GM18507 (cell line): ENCODE data around the gene CCDC154.

Experiments used
- DNase-seq: peaks from one replicate; pipeline ENCODE4 v3.0.0; 2011; ENCODE audit warnings: low read depth; ENCODE audit not compliant: insufficient read length; ENCODE audit errors: extremely low spot score
- FAIRE-seq: peaks from 2 replicates; lab custom pipeline; 2011; peaks lifted over from hg19 to GRCh38; lab: Jason Lieb, UNC

CCDC154 gene

DNA sequence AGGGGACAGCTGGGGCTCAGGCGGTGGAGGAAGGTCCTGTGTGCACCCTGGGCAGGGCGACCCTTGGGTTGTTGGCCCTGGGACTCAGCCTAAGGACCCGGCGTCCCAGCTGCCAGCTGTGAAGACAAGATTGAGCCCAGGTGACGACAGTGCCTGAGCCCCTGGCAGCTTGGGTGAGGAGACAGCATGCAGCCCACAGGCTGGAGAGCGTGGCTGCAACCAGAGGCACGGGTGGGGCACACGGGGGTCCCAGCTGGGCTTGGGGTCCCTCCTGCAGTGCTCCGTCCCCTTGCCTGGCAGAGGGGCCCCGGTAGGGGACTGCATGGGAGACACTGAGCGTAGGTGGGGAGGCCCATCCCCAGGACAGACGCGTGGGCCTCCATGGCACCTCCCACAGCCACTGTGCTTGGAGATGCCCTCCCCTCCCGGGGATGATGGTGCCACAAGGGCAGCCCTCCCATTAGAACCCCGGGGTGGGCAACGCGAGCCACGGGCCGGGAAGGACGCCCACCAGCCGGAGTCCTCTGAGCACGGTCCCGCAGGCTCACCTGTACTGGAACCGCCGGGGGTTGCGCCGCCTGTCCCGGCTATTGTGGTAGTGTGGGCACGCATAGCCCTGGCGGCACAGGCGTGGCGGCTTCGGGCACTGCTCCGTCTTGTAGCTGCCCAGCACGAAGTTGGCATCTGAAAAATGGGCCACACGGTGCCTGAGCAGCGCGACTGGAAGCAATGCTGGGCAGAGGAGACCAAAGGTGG lies 45.4 kb downstream of the CCDC154 start:
- FAIRE-seq (no peak), DNase-seq (no peak)

- DNase-seq (no peak), FAIRE-seq (no peak)
Measured at GRCh38 chr16:1398351-1398750, 46.0 kb downstream of the CCDC154 start.

DNA sequence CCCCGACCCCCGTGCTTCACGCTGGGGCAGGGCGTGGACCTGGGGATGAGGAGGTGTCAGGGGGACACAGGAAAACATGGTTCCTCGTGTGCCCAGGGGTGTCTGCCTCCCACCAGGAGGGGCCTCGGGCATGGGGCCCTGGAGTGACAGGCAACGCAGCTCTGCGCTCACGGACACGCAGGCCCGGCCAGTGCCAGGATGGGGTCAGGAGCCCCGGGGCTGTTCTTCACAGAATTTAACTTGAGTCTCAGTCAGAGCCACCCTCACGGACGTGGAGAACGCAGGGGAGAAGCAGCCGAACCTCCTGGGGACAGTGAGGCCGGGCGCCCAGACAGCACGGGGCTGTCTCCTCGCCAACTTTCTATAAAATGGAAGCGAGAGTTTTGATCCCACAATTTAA lies 46.6 kb downstream of the CCDC154 start:
- FAIRE-seq (no peak), DNase-seq (no peak)

DNA sequence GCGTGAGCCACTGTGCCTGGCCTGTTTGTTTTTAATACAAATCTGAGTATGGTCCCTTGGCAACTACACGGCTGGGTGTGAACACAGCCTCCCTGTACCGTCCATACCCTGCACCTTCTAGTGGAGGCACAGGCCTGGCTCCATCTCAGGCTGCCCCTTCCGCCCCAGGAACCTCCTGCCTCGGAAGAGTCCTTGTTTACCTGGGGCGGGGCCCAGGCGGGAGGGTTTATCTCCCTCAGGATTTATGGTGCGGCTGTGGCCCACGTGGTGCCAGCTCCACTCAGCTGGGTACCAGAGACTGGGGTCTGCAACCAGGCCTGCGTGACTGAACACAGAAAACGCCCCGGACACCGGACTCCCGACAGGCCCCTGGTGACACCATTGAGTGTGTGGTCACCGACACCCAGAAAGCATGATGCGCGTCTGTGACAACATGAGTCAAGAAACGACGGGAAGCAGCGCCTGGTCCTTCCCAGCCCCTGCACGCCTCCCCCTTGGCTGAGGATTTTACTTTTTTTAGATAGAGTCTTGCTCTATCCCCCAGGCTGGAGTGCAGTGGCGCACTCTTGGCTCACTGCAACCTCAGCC lies 48.8 kb downstream of the CCDC154 start:
- FAIRE-seq (no peak), DNase-seq (no peak)

- no peak for DNase-seq
- no peak for FAIRE-seq
Measured at GRCh38 chr16:1394367-1394951, 49.9 kb downstream of the CCDC154 start.

GRCh38 chr16:1393613-1394176 lies 50.7 kb downstream of the CCDC154 start:
- FAIRE-seq (no peak), DNase-seq (no peak)

GRCh38 chr16:1392826-1393225 lies 51.5 kb downstream of the CCDC154 start:
- FAIRE-seq, result no peak
- no peak for DNase-seq

- DNase-seq, result no peak
- no peak for FAIRE-seq
Measured at GRCh38 chr16:1390239-1390779, 54.0 kb downstream of the CCDC154 start.

GRCh38 chr16:1389762-1390161 lies 54.6 kb downstream of the CCDC154 start:
- DNase-seq (no peak), FAIRE-seq (no peak)

DNA sequence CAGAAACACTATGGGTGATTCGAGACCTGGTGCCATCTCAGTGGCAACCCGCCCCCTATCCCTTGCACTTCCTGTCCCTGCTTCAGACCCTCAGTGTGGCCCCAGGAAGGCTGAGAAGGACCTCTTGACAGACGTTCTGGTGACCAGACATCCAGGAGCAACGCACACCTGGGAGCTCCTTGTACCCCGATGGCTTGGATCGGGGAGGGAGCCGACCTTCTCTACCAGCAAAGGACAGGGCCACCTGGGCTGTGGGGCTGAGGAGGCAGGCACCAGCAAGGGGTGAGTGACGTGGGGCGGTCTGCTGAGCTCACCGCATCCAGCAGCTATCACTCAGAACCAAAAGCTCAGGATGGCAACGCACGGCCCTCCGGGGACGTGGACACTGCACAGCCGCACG lies 57.0 kb downstream of the CCDC154 start:
- FAIRE-seq (no peak), DNase-seq (no peak)

GRCh38 chr16:1385232-1385631 lies 59.1 kb downstream of the CCDC154 start:
- no peak for DNase-seq

More at GRCh38 chr16:1385232-1385631, 59.1 kb downstream of the CCDC154 start:
- FAIRE-seq, result no peak
